ENCODE results near the gene SSB.

GRCh38 chr2:169756342-169756741 lies 42.3 kb upstream of the SSB start:
- TF ChIP-seq EZH2 (IDR thresholded peaks at IDR 0.05; ENCODE audit: low read length, unreplicated experiment) (no peak), CTCF (conservative IDR thresholded peaks at IDR 0.05; ENCODE audit: low read depth, low read length) (no peak)

All from PC-3 (cell line).